Colon (tissue), 2 donors: Measurements from ENCODE around the gene APOO.

Source experiments
- FAIRE-seq: peaks from 2 replicates; lab custom pipeline; 2012; peaks lifted over from hg19 to GRCh38; lab: Jason Lieb, UNC
- donor health status: control.
- donor health status: control.

The APOO gene

GRCh38 chrX:23907498-23908218, at the start of gene APOO, which contains the start of gene CXorf58:
Gene APOO (minus strand): TSS chrX:23907938. CDS start chrX:23907702, 236 bp downstream.
Gene CXorf58 (plus strand): TSS chrX:23908006. CDS start chrX:23910303, 2,297 bp downstream.
- FAIRE-seq: no peak

- FAIRE-seq: no peak
Observed at GRCh38 chrX:23954396-23954795, 46.7 kb upstream of the APOO start.

DNA sequence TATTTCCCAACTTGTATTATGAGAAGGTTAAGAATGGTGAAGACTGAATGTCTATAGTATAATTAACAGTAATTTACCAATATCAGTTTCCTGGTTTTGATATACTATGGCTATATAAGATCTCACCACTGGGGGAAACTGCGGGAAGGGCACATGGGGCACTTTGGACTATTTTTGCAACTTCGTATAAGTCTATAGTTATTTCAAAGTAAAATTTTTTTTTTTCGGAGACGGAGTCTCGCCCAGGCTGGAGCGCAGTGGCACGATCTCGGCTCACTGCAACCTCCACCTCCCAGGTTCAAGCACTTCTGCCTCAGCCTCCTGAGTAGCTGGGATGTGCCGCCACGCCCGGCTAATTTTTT, 46.2 kb upstream of the APOO start:
- peak; percentile 45 for FAIRE-seq

- FAIRE-seq: peak; percentile 36
Observed at GRCh38 chrX:23952984-23953907, 45.5 kb upstream of the APOO start.

DNA sequence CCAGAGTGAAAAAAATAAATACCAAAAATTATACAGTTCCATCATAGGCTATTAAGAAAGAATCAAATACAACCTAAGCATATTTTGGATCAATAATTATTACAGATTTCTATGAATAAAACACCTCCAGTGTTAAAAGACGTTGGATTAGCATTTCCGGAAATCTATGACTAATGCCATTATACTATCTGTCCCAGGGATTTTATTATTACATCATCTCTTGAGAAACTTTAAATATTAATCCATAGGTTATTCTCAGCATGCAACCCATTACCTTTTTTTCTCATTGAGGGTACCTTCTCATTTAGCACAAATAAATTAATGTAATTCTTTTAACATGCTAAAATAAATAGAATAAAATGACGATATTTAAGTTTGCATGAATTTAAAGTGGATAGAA, 44.7 kb upstream of the APOO start:
- peak; percentile 18 for FAIRE-seq

GRCh38 chrX:23945206-23945605, 37.5 kb upstream of the APOO start:
- no peak for FAIRE-seq

DNA sequence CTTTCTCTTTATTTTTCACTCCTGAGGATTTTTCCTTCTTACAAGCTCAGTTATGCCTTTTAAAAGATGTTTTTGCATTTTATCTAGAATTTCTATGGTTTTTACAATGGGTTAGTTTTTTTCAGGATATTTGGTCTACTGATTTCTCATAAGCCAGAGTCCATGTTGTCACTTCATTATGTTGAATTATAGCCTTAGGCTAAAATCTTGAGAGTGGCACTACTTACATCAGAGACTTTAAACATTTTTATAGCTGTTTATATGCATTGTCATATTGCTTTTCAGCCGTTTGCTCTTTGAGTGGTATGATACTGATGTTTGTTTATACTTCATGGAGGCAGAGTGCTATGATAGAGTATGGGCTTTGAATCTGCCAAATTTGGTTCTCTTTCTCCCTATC, 36.5 kb upstream of the APOO start:
- FAIRE-seq: peak; percentile 49

DNA sequence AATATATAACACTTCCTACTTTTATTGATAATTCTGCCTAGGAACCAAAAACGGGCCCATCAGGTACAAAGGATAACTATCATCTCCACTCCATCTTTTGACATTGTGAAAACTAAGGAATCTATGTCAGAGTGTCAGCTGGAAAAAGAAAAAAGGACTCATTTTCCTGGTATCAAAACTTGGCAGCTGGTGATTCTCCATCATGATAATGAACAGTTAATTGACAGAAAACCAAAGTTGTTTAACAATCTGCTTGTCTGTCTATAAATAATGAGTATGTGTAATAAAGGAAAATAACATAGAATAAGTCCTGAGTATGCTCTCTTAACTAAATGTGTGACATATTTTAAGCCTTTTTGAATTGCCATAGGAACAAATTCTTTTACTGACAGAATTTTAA, 31.5 kb upstream of the APOO start:
- FAIRE-seq: no peak

DNA sequence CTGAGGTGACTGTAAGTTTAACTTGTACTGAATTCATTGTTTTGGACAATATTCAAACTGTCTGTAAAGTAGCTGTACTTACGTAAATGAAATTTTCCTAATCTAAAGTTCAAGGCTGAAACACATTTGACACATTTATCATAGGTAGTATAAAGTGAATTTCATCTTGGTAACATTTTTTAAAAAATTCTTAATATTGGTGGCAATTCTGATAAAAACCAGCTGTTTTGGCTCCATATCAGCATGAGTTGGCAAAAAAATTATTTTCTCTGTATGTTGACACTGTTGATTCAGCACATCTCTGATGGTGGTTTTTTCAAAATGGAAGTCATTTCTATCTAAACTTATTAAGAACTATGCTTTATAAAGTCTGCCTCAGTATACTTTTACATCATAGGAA, 31.0 kb upstream of the APOO start:
- FAIRE-seq: no peak

DNA sequence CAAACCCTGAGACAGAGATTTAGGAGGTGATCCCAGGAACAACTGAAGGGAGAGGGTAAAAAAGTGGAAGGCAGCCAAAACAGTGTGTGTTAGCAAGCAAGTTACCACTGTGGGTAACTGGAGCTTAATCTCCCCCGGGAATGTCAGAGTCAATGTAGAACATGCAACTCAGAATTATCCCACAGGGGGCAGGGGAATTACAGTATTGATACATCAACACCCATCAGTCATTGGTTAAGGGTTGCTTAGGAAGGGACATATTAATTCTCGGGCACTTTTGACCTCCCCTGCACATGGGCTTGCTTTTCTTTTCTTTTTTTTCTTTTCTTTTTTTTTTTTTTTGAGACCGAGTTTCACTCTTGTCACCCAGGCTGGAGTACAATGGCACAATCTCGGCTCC, 29.4 kb upstream of the APOO start:
- FAIRE-seq: no peak

- no peak for FAIRE-seq
Observed at GRCh38 chrX:23936180-23936579, 28.4 kb upstream of the APOO start.

- FAIRE-seq: no peak
Observed at GRCh38 chrX:23935106-23935505, 27.4 kb upstream of the APOO start.

- FAIRE-seq: no peak
Observed at GRCh38 chrX:23932046-23932445, 24.3 kb upstream of the APOO start.

DNA sequence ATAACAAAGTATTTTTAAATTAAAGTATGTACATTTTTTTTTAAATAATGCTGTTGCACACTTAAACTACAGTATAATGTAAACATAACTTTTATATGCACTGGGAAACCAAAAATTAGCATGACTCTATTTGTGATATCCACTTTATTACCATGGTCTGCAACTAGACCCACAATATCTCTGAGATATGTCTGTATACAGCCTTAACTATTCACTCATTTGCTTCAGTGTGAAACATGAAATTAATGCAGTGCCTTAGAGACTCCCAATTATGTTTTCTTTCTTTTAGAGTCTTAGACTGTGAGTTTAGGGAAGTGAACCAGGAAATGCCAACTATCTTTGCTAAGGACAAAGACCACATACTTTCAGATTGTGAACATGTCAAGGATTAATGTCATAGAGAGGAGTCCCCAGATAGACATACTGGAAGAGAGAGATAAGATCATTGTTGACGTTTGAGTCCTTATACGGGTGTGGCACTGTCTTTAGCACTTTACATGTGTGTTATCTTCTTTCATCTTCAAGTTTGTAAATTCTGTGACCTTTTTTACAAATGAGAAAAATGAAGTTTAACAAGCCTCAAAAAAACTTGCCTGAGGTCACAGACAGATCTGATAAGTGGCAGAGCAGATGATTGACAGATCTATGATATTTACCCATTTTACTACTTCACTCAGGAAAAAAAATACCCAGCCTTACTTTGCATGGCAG, 23.3 kb upstream of the APOO start:
- no peak for FAIRE-seq

- no peak for FAIRE-seq
Observed at GRCh38 chrX:23926015-23926414, 18.3 kb upstream of the APOO start.

DNA sequence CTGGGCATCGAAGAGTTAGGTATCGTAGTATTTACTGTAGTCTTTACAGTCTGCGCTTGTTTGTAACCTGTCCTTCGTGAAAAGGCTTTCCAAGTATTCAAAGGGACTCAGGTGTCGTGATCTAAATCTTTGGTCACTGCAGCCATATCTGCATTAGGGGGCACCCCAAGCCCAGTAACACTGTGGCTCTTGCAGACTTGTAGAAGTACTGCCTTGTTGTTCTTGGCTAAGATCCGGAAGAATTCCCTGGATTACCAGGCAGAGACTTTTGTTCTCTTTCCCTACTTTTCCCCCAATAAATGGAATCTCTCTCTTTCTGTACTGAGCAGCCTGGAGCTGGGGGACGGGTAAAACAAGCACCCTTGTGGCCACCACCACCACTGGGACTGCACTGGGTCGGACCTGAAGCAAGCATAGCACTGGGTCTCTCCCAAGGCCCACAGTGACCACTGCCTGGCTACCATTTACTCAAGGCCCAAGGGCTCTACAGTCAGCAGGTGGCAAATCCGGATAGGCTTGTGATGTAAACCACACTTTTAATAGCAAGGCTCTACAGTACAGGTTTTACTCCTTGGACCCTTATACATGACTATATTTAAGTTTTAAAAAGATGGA, 12.1 kb upstream of the APOO start:
- no peak for FAIRE-seq

DNA sequence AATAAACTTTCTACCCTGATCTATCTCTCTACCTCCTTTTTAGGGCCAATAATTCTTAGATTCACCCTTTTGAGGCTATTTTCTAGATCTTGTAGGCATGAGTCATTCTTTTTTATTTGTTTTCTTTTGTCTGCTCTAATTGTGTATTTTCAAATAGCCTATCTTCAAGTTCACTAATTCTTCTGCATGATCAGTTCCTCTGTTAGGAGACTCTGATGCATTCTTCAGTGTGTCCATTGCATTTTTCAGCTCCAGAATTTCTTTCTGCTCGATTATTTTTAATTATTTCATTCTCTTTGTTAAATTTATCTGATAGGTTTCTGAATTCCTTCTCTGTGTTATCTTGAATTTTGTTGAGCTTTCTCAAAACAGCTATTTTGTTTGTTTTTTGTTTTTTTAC, 11.4 kb upstream of the APOO start:
- no peak for FAIRE-seq

GRCh38 chrX:23911126-23911835, 3.5 kb upstream of the APOO start:
- FAIRE-seq: no peak

GRCh38 chrX:23908219-23909004, 674 bp upstream of the APOO start:
- no peak for FAIRE-seq

DNA sequence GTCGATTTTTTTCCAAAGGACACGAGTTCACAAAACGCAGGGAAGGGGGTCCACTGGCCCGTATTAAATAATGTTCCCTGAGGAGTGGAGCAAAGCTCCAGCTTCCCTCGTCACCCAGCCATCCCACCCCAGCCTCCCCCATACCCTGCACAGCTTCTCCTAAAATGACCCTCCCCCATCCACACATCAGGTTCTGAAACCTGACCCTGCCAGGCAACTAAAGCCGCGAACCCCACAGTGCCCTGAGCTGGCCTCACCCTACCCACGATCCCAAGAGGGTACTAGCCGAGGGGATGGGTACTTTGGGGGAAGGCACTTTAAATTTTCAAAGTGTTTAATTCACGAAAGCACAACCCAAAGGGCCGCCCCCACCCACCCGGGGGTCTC, 634 bp downstream of the APOO start:
- FAIRE-seq: no peak

DNA sequence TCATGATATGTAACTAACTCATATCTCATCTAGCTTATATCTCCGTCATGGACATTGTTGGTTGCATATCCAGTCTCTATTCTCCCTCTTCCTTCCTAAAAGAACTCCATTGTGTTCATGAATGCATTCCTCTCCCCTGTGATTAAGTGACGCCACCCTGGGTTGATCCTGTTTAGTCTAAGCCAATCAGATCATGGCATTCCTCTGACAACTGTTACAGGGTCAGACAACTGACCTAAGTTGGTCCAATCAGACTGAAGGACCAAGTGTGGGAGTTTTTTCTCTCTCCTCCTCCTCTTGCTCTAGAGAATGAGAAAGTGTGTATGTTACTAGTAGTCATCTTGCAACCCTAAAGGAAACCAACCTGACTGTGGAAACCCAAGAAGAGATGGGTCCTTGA, 3.6 kb downstream of the APOO start:
- FAIRE-seq: no peak
